ENCODE measurements around the gene GGT6.
"Not testable (repeated sequence)": the region's sequence is repeated elsewhere in the genome, so short reads cannot be mapped to it uniquely, and the experiment has no call there.

GGT6 gene

DNA sequence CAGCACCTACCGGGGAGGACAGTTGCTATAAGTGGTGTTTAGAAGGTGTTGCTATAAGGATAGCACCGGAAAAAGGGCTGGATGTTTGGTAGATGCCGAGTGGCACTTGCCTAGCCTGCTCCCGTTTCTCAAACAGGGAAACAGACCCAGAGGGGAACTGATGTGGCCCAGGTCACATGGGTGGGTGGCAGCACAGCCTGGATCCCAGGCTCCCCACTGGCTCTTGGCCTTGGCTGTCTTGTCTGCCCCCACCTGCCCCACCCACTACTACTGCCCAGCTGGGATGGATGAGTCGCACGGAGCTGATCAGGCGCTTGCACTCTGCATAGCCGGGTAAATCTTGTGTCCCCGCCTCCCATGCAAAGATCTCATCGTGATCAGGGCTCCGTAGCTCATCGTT is 31.2 kb upstream of the GGT6 start:
- no peak for DNase-seq (ENCODE audit: low read depth, low spot score)

DNA sequence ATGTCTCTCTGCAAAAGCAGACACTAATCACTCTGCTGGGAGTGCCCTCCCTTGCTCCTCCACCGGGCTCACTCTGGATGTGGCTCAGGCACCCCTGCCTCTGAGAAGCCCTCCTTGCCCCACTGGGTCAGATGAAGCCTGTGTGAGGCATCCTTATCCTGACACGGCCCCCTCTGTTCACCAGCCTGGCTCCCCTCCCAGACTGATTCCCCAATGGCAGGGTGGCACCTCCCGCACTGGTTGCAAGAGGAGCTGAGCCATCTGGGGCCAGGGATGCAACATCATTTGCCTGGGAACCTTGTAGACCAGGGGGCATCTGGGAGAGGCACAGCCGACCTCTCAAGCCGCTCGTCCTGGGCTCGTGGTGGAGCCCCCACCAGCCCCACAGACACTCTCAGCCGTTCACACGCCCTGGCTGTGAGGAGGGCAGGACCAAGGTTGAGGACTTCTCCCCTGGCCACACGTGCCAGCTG is 30.6 kb upstream of the GGT6 start:
- DNase-seq (ENCODE audit: low read depth, low spot score), result no peak

DNA sequence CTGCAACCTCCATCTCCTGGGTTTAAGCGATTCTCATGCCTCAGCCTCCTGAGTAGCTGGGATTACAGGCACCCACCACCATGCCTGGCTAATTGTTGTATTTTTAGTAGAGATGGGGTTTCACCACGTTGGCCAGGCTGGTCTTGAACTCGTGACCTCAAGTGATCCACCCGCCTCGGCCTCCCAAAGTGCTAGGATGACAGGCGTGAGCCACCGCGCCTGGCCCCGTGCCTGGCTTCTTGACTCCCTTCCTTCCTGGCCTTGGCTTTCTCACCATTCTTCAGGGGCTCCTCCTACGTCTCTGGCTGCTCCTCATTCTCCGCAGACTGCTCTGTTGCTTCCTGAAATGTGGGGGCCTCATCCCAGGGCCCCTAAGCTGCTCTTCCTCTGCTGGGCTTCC is 29.7 kb upstream of the GGT6 start:
- not testable (repeated sequence) for DNase-seq (ENCODE audit: low read depth, low spot score)

DNA sequence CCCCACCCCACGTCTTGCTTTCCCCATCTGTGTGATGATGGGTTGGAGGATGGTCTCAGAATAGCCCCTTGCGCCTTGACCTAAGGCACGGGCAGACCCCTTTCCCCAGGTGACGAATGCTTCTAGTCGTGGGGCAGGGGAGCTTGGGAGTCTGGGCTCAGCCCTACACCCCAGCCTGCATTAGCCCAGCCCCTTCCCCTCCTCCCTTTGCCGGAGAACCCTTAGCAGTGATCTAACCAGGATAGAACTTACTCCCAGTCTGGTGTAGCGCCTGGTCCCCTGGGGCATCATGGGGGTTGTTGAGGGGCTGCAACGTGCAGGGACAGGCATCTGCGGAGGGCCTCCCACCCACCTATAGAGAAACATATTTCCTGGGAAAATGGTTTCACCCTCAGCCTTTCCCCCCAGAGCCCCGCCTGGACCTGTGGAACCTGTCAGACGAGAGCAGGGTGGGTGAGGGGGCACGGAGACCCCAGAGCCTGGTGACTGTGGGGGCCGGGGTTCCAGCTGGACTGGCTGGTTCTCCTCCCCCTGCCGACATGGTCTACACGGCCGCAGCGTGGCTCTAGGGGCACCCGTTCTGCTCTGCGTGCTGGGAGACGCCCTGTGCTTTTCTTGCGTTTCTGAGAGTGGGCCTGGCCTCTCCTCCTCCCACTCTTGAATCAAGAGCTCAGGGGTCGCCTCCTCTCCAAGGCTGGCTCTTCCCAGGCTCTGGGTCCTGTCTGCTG is 28.7 kb upstream of the GGT6 start:
- DNase-seq (ENCODE audit: low read depth, low spot score), result no peak

DNA sequence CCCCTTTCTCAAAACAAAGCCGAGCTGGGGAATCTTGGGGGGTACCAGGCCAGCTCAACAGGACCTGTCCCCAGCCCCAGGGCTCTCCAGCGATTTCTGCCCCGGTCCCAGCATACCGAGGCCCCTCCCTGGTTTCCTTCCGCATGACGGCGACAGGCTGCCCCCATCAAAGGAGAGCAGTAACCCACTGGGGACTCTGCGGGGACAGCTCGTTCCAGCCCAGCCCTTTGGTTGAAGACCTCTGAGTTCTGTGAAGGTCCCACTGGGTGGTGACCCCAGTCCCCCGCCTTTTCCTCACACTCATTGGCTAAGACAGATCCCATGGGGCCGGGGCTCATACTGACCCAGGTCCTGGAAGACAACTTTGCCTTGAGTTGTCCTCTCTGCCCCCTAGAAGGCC is 28.0 kb upstream of the GGT6 start:
- DNase-seq (ENCODE audit: low read depth, low spot score), result no peak

DNA sequence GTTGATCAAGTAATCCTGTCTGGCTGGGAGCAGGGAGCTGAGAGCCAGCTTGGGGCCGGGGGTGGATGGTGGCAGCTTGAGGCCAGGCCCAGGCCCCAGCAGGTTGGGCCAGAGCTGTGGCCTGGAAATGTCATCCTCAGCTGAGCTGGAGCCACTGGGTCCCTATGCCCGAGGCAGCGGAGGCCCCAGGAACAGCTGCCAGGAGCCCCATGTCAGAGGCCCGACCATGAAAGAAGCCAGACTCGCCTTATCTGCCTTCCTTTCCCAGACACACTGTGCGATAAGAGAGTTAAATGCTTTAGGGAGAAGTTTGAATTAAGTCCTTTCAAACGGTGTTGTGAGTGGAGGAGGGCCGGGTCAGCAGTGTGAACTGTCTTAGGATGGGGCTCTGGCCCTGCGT is 27.4 kb upstream of the GGT6 start:
- DNase-seq (ENCODE audit: low read depth, low spot score), result no peak

DNA sequence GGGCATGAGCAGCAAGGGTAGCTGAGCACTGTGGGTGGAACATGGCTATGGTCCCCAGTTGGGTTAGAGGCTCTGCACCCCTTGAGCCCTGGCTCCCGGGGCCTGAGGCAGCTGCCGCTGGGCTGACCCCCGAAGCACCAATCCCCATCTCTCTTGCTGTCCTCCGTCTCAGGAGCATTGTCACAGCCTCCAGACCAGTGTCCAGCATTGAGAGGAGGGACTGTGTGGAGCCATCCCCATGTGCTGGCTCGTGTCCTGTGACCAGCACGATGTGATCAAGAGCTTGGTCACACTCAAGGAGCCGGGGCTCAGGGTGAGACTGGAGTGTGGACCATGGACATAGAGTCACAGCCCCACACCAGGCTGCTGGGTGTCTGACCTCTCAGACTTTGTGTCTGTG is 26.8 kb upstream of the GGT6 start:
- no peak for DNase-seq (ENCODE audit: low read depth, low spot score)

DNA sequence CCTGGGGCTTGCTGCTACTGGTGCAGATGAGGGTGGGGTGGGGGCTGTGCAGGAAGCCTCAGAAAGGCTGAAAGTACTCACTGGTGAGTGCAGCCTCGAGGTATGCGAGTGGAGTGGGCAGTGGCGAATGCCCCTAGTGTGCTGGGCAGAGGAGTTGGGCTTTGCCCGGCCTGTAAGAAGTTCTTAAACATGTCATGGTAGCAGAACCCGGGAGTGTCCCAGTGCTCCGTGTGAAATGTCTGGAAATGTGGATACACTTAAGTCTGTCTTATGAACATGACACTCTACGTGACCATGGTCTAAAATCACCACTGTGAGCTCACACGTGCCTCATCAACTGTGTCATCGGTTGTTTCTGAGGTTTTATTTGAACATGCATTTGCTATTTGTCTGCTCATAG is 25.7 kb upstream of the GGT6 start:
- DNase-seq (ENCODE audit: low read depth, low spot score), result no peak

DNA sequence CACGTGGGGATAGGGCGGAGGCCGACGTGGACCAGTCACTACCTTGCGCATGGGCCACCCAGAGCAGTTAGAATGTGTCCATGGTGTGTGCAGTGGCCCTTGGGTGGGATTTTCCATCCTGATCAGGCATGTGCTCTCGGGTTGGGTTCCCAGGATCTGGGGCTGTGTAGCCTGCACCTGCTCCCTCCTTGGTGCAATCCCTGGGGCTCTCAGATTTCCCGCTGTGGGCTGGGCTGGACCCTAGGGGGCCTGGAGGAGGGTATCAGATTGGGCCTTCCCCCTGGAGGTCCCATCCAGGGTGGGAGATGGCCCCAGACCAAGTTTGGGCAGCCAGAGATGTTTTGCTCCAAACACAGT is 25.2 kb upstream of the GGT6 start:
- no peak for DNase-seq (ENCODE audit: low read depth, low spot score)

DNA sequence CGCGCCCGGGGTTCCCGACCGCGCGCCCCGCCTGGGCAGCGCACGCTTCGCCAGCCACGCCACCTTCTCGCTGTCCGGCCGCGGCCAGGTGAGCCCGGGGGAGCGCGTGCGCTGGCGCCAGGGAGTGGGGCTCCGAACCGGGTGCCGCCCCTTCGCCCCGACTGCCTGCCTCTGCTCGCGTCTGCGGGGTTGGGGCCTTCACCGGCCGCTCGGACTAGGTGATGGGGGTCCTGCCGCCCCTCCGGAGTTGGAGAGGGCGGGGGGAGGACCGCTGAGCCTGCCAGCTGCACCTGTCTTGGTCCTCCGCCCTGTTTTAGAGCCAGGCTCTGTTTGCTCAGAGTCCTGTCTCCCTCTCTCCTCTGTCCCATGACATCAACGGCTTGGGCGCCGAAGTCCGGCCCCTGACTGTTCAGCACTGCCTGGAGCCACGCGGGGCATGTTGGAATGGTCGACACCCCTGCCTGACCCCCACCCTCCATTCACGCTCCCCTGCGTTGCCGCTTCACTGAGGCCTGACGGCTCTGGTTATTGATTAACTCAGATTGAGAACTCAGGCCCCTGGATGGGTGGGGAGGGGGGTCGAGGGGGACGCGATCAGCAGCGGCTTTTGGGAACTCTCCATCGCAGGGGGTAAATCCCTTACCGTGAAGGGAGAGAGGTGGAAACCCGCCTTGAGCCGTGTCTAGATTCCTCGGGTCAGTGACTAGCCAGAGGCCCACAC is 24.7 kb upstream of the GGT6 start:
- no peak for DNase-seq (ENCODE audit: low read depth, low spot score)

DNA sequence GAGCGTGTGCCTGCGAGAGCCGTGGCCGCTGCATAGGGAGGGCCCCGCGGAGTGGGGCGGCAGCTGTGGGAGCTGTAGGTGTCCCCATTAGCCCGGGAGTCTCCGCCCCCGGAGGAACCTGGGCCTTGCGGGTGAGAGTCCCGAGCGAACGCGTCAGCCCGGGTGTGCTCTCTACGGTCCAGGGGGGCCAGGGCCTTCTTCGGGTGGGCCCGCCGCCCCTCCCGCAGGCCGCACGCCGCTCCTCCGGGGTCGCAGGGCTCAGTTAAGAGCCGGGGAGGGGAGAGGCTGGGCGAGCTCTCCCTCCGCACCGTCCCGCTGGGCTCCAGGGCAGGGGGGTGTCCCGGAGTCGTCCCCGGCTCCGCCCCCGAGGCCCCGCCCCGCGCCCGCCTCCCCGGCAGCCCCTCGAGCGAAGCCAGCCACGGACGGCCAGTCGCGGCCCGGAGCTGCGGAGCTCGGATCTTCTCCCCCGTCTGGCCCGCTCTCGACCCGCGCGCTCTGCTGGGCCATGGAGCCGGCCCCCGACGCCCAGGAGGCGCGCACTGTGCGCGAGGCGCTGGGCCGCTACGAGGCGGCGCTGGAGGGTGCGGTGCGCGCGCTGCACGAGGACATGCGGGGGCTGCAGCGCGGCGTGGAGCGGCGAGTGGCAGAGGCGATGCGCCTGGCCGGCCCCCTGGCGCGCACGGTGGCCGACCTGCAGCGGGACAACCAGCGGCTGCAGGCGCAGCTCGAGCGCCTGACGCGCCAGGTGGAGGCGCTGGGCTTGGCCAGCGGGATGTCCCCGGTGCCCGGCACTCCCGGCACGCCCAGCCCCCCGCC is 23.9 kb upstream of the GGT6 start, which contains the start of gene SMTNL2:
SMTNL2 (plus strand) TSS at position 429 of the 816 bp plus-strand sequence; CDS start at position 506, 77 bp downstream.
- no peak for DNase-seq (ENCODE audit: low read depth, low spot score)

DNA sequence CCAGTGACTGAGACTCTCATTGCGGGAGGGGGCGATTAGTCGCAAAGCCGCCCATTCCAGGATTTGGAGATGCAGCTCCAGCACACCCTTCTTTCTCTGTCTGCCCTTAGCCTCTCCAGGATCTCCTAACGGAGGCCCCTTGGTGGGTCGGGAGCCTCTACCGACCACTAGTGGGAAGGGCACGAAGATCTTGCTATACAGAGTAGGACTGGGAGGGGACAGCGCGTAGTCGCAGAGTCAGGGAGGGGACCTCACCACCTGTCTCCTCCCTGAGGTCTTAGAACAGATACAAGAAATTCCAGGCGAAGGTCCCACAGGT is 23.4 kb upstream of the GGT6 start:
- no peak for DNase-seq (ENCODE audit: low read depth, low spot score)

DNA sequence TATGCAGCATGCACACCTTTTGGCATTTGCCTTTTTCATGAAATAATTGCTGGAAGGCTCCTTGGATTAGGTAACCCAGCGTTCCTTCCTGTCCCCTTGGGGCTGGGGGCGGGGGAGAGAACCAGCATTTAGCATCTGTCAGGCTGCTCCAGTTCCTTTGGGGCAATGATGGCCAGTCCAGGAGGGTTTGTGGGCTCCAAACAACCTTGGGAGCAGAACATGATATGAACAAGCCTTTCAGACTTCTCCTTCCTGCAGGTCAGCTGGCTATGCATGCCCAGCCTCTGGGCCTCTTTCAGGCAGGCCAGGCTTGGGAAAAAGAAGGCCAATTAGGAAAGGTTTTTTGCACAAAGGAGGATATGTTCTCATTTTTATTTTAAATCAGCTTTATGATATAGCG is 22.8 kb upstream of the GGT6 start:
- no peak for DNase-seq (ENCODE audit: low read depth, low spot score)

DNA sequence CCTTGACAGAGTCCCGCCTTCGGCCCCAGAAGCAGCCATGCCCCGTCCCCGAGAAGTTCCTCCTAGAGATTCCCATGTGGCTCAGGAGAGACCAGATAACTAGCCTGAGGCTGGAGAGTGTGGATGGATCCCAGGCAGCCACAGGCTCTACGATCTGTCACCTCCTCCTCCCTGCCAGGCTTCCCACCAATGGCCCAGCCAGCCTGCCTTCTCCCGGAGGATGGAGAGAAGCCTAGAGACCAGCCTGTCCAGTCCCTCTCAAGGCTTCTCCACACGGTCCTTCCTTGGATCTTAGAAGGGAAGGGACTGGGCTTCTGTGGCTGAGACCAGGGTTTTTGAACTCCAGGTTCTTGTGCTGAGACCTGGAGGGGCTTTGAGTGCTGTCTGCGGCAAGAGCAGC is 22.3 kb upstream of the GGT6 start:
- no peak for DNase-seq (ENCODE audit: low read depth, low spot score)

DNA sequence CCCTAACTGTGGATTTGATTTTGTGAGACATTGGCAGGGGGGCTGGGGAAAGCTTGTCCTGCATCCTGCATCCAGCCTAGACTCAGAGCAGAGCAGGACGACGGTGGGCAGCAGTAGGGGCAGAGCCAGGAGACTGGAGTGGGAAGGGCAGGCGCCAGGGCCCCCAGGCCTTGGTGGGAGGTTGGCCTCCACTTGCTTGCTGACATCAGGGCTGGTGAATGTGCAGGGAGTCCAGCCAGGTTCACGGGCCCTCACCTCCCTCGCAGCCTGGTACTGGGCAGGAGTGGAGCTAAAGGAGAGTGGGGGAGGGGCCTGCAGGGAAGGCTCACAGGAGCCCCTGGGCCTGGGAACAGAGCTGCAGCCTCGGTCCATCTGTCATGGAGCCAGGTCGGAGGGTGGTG is 21.7 kb upstream of the GGT6 start:
- DNase-seq (ENCODE audit: low read depth, low spot score), result no peak

DNA sequence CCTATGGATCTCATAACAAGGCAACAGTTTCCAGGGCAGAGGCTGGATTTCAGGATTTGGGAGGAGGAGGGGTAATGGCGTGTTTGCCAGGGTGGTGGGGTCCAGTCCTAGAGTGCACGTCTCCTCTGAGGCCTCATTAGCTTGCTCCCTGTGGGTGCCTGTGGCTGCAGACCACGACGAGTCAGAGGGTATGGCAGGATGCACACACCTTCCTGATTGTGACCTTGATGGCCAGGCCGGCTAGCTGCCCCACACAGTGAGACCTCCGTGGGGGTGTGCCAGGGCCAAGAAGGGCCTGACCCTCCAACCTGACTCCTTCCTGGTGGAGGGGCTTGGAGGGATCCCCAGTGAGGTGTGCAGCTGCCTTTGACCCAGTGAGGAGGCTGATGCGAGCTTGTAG is 19.9 kb upstream of the GGT6 start:
- no peak for DNase-seq (ENCODE audit: low read depth, low spot score)

DNA sequence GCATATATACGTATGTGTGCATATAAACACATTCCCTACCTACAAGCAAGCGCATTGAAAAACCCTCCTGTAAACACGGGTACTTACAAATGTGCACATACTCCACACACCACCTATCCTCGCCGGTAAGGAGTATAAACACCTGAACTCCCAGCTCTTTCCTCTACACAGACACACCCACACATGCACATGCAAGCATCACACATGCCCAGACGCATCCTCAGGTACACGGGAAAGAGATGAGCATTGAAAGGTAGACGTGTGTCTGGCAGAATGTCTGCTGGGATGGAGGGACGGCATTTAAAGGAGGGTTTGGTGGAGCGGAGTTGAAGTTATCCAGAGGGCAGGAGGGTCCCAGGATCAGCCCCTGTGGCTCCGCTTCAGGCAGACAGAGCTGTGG is 19.3 kb upstream of the GGT6 start:
- no peak for DNase-seq (ENCODE audit: low read depth, low spot score)

DNA sequence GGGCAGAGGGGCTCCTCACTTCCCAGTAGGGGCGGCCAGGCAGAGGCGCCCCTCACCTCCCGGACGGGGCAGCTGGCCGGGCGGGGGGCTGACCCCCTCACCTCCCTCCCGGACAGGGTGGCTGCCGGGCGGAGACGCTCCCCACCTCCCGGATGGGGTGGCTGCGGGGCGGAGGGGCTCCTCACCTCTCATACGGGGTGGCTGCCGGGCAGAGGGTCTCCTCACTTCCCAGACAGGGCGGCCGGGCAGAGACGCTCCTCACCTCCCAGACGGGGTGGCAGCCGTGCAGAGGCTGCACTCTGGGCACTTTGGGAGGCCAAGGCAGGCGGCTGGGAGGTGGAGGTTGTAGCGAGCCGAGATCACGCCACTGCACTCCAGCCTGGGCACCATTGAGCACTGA is 18.0 kb upstream of the GGT6 start:
- not testable (repeated sequence) for DNase-seq (ENCODE audit: low read depth, low spot score)

DNA sequence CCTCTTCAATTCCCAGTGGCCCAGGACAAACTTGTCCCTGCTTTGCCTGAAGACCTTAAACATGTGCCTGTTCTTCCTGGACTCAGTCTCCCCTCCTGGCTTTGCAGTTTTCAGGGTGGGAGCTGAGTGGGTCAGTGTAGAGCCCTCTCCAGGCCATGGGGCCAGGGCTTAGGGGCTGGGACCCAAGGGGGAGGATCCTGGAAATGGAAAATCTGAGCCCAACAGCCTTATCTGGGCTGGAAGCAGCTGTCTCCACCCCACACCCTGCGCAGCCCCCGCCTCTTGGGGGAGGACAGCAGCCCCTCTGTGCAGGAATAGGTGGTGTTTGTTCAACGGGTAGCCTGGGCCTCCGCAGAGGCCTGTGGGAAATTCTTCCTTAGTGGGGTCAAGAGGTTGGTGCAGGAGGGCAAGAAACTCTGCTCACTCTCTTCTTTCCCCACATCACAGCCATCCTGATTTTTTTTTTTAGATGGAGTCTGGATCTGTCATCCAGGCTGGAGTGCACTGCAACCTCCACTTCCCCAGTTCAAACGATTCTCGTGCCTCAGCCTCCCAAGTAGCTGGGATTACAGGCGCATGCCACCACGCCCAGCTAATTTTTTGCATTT is 17.1 kb upstream of the GGT6 start:
- no peak for DNase-seq (ENCODE audit: low read depth, low spot score)

DNA sequence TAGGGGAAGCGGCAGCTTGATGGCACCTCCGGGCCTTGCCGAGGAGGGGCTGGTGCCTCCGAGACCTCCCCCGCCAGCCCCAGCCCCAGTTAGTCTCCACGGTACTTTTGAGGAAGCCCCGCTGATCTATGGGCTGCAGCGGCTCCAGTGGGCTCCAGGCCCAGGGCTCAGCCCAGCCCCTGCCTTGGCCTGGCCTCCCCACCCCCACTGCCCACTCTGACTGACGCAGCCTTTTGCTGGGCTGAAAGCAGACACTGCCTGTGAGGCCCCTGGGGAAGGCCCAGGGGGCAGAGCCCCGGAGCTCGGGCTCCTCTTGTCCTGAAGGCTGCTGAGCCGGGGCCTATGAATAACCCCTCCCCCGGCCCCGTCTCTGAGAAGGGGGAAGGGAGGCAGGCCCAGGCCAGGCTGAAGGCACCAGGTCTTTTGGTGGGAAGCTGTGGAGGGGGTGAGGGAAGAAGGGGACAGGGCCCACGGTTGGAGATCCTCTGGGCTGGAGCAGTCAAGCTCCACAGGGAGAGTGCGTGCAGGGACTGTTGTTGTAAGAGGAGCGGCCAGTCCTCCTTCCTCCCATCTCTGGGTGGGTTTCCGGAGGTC is 16.4 kb upstream of the GGT6 start:
- no peak for DNase-seq (ENCODE audit: low read depth, low spot score)

DNA sequence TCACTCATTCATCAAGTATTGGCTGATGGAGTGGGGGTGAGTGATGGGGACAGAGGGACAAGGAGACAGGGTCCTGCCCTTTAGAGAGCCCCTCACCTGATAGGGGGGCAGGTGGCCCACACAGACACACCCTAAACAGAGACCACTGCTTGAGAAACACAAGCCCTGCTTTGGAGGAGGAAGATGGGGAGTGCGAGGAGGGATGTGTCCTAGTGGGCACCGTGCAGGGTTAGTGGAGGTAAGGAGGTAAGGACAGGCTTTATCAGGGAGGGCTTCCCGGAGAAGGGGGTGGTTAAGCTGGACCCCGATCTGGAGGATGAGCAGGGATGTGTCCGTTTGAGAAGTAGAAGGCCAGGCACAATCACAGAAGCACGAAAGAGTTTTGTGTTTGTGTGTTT is 15.8 kb upstream of the GGT6 start:
- DNase-seq (ENCODE audit: low read depth, low spot score), result no peak
